GM12878 (cell line): Measurements from ENCODE around the gene CABLES1. TPM values are rescaled to one million over a fixed set of nuclear protein-coding genes. Genes with fewer than 3 reads are reported as not detected.
"Not testable (repeated sequence)": the region's sequence is repeated elsewhere in the genome, so short reads cannot be mapped to it uniquely, and the experiment has no call there.

Experiments used
- ATAC-seq: fragments of 200-7000 bp; cut with Tn5 transposase; 3 replicates; pipeline ENCODE4 v1.9.1; 2020; ENCODE audit warnings: mild to moderate bottlenecking, moderate library complexity
- BruUV-seq: library from RNA; stranded (reverse); fragments of 400-500 nt; replicated peaks from 2 replicates; lab custom pipeline; 2021; lab: Mats Ljungman, UMichigan
- CTCF ChIA-PET: fragments of 300-600 bp; sonication (Branson Sonifier 250); formaldehyde crosslinking; extraction: SDS; loops from one replicate; lab custom pipeline; 2021; ENCODE audit warnings: inconsistent platforms; lab: Yijun Ruan, JAX
- POLR2A ChIA-PET: fragments of 350-600 bp; formaldehyde crosslinking; extraction: SDS; loops from one replicate; lab custom pipeline; 2021; ENCODE audit warnings: inconsistent platforms; lab: Charles Lee
- RAD21 ChIA-PET: fragments of 300-600 bp; sonication (Branson Sonifier 250); formaldehyde crosslinking; loops from one replicate; lab custom pipeline; 2023; ENCODE audit warnings: antibody characterized with exemption; ENCODE audit not compliant: unreplicated experiment; lab: Charles Lee
- SMC1A ChIA-PET: fragments of 300-600 bp; sonication (Branson Sonifier 250); formaldehyde crosslinking; loops from one replicate; lab custom pipeline; 2023; ENCODE audit not compliant: unreplicated experiment, uncharacterized antibody; lab: Charles Lee
- DNase-seq: peaks from one replicate; pipeline ENCODE4 v3.0.0-alpha.2; 2011; ENCODE audit warnings: low read depth, low spot score
- FAIRE-seq: peaks from 3 replicates; lab custom pipeline; 2011; peaks lifted over from hg19 to GRCh38; lab: Jason Lieb, UNC
- H2AFZ ChIP-seq: 2 replicates; pipeline ENCODE4 v1.6.0; 2011; ENCODE audit warnings: low read depth, low read length, control low read depth; ENCODE audit not compliant: control insufficient read depth
- H3K27ac ChIP-seq: 2 replicates; pipeline ENCODE4 v1.5.1; 2011; ENCODE audit warnings: control low read depth; ENCODE audit not compliant: control insufficient read depth, insufficient read depth
- H3K27me3 ChIP-seq, 2 experiments: replicated peaks in 1 of 2; 2 replicates each; pipeline versions ENCODE4 v1.6.0 to v1.6.1; 2011; ENCODE audit warnings: low read length in 1 of 2; ENCODE audit not compliant: control insufficient read depth in 2 of 2, insufficient read depth in 2 of 2
- H3K36me3 ChIP-seq, 2 experiments: 2 replicates each; pipeline ENCODE4 v1.5.1; 2011; ENCODE audit warnings: low read length in 1 of 2; ENCODE audit not compliant: control insufficient read depth in 2 of 2, insufficient read depth in 2 of 2
- H3K4me1 ChIP-seq: 2 replicates; pipeline ENCODE4 v1.6.1; 2011; ENCODE audit warnings: mild to moderate bottlenecking, low read length, moderate library complexity, mixed read lengths; ENCODE audit not compliant: control insufficient read depth, insufficient read depth
- H3K4me2 ChIP-seq: 2 replicates; pipeline ENCODE4 v1.6.0; 2011; ENCODE audit warnings: control low read depth; ENCODE audit not compliant: control insufficient read depth, insufficient read depth
- H3K4me3 ChIP-seq: fragments of 200-600 bp; sonication (generic); 2 replicates; pipeline ENCODE4 v1.5.1; 2016
- H3K79me2 ChIP-seq: 2 replicates; pipeline ENCODE4 v1.6.0; 2011; ENCODE audit warnings: low read length; ENCODE audit not compliant: control insufficient read depth, insufficient read depth
- H3K9ac ChIP-seq: 2 replicates; pipeline ENCODE4 v1.8.0; 2011; ENCODE audit warnings: low read length, control low read depth, mixed read lengths; ENCODE audit not compliant: control insufficient read depth, insufficient read depth
- H3K9me3 ChIP-seq: replicated peaks from 3 replicates; pipeline ENCODE4 v1.5.1; 2011; ENCODE audit warnings: mild to moderate bottlenecking, low read length; ENCODE audit not compliant: control insufficient read depth, insufficient read depth
- H4K20me1 ChIP-seq: 2 replicates; pipeline ENCODE4 v1.6.0; 2011; ENCODE audit not compliant: control insufficient read depth, insufficient read depth
- CBFB ChIP-seq: IDR thresholded peaks from 2 replicates; pipeline ENCODE4 v1.6.1; 2016; ENCODE audit warnings: antibody characterized with exemption, low read depth
- CBX5 ChIP-seq: sonication (generic); IDR thresholded peaks from 2 replicates; pipeline ENCODE4 v1.6.1; 2016; ENCODE audit warnings: low read depth, moderate library complexity, mild to moderate bottlenecking, inconsistent platforms
- CEBPB ChIP-seq, 2 experiments: fragments of 150-350 bp in 1 of 2; IDR thresholded peaks; 2 replicates each; pipeline ENCODE4 v1.6.1; 2012 to 2014; ENCODE audit warnings: low read depth in 2 of 2, low read length in 2 of 2, borderline replicate concordance in 1 of 2, inconsistent platforms in 1 of 2
- CHD1 ChIP-seq: IDR thresholded peaks from 2 replicates; pipeline ENCODE4 v1.6.1; 2012; ENCODE audit warnings: low read depth, low read length, improper control_type of control experiment
- DPF2 ChIP-seq: fragments of 450-650 bp; IDR thresholded peaks from 2 replicates; pipeline ENCODE4 v1.6.1; 2017; ENCODE audit warnings: mild to moderate bottlenecking
- GABPA ChIP-seq: IDR thresholded peaks from 2 replicates; pipeline ENCODE4 v1.6.1; 2014; ENCODE audit warnings: antibody characterized with exemption, low read depth, mild to moderate bottlenecking, inconsistent platforms
- IKZF2 ChIP-seq, 2 experiments: fragments of 450-650 bp; IDR thresholded peaks; 2 replicates each; pipeline ENCODE4 v1.6.1; 2017; ENCODE audit warnings: mild to moderate bottlenecking in 2 of 2, moderate library complexity in 2 of 2
- MYB ChIP-seq: fragments of 150-350 bp; IDR thresholded peaks from 2 replicates; pipeline ENCODE4 v1.6.1; 2014; ENCODE audit warnings: mild to moderate bottlenecking, low read depth, low read length, borderline replicate concordance
- RBBP5 ChIP-seq: fragments of 200-600 bp; sonication (generic); conservative IDR thresholded peaks from 2 replicates; pipeline ENCODE4 v1.6.1; 2016
- SREBF2 ChIP-seq: IDR thresholded peaks from 2 replicates; pipeline ENCODE4 v1.6.1; 2012; ENCODE audit warnings: mild to moderate bottlenecking, low read length
- TCF12 ChIP-seq: IDR thresholded peaks from 2 replicates; pipeline ENCODE4 v1.6.1; 2011; ENCODE audit warnings: low read depth, mild to moderate bottlenecking, low read length
- WGBS: methylation state at CpG from one replicate; pipeline ENCODE4 v1.1.6; 2016; ENCODE audit warnings: low lambda C conversion rate; ENCODE audit not compliant: insufficient replicate concordance, insufficient coverage; ENCODE audit errors: missing lambda C conversion rate; 5-methylcytosine and 5-hydroxymethylcytosine counted together
- in situ Hi-C: fragments of 300-500 bp; cut with MboI; formaldehyde crosslinking; loops from 9 replicates; pipeline ENCODE4 v1.14.3; 2018; ENCODE audit warnings: mixed read lengths
- intact Hi-C: fragments of 100-400 bp; cut with micrococcal nuclease; formaldehyde crosslinking; loops from one replicate; pipeline ENCODE4 v1.14.2; 2022; ENCODE audit not compliant: unreplicated experiment
- polyA plus RNA-seq, 11 experiments: library from polyadenylated mRNA; depleted of rRNA in 4 of 11; unstranded in 6 of 11; stranded (reverse) in 5 of 11; fragments of >200 nt; fragmentation: Nextera tagmentation in 4 of 11; fragmentation: Illumina TruSeq in 1 of 11; extraction: Ambion mirVana in 4 of 11; extraction: Trizol in 1 of 11; gene quantifications; 1 replicate in 1 of 11; 2 replicates in 10 of 11; pipeline versions ENCODE4 v1.2.1 to v1.2.3, GENCODE V29; 2011 to 2016; ENCODE audit warnings: inconsistent platforms in 2 of 11, missing spikeins in 2 of 11, low read depth in 1 of 11
- total RNA-seq, 4 experiments: library from RNA; depleted of rRNA in 3 of 4; stranded (reverse); fragments of >200 nt in 3 of 4; fragmentation: Illumina TruSeq in 1 of 4; extraction: Trizol in 1 of 4; gene quantifications; 2 replicates each; pipeline versions ENCODE4 v1.2.1 to v1.2.3, GENCODE V29; 2013 to 2021

CABLES1 gene
- total and polyA plus RNA-seq, 10 of the 15 experiments (the other 5 are each of a cell fraction or from before 2014, with no cell fraction given) = 2.9 to 27.2 (median 8.2) TPM

GRCh38 chr18:23094411-23095190 is 40.7 kb upstream of the CABLES1 start:
- POLR2A ChIA-PET = no interaction called here
- H2AFZ ChIP-seq = no peak overlapping the region
- no peak overlapping the region for H3K4me3 ChIP-seq
- in situ Hi-C loops = no loop called here
- TF ChIP-seq TCF12 (no peak), DPF2 (no peak)
- ATAC-seq (no peak), FAIRE-seq (no peak), DNase-seq (no peak)
- no peak overlapping the region for H3K27ac ChIP-seq
- SMC1A ChIA-PET = no interaction called here
- no TSS peak for BruUV-seq
- no peaks in the 10 kb centered on the region for H3K79me2 ChIP-seq
- H3K27me3 ChIP-seq = no peaks in the 10 kb centered on the region
- no peaks in the 10 kb centered on the region for H4K20me1 ChIP-seq
- CTCF ChIA-PET = no interaction called here
- peaks cover 5% of the 10 kb centered on the region for H3K4me1 ChIP-seq
- H3K9ac ChIP-seq = no peak overlapping the region
- H3K4me2 ChIP-seq = no peak overlapping the region
- H3K36me3 ChIP-seq = no peaks in the 10 kb centered on the region
- 64% methylated on average over 18 of the region's 18 CpGs for WGBS
- no peaks in the 10 kb centered on the region for H3K9me3 ChIP-seq
- RAD21 ChIA-PET = interaction anchor here (0.8 kb wide), 1 partner anchor 37 kb away, joined by 3 read pairs; no protein-coding TSS in a partner anchor
- intact Hi-C loops = loop anchor here (10.0 kb wide), 1 partner anchor 300 kb away; no protein-coding TSS in a partner anchor

GRCh38 chr18:23095463-23095862 is 39.8 kb upstream of the CABLES1 start:
- DNase-seq (no peak), FAIRE-seq (no peak), ATAC-seq (no peak)
- Histone ChIP-seq H3K79me2 (no peaks in the 10 kb centered on the region), H3K27ac (no peak overlapping the region), H4K20me1 (no peaks in the 10 kb centered on the region), H2AFZ (no peak overlapping the region), H3K27me3 (no peaks in the 10 kb centered on the region), H3K4me3 (no peak overlapping the region), H3K9ac (no peak overlapping the region), H3K36me3 (no peaks in the 10 kb centered on the region), H3K4me2 (no peak overlapping the region), H3K4me1 (peaks cover 5% of the 10 kb centered on the region), H3K9me3 (no peaks in the 10 kb centered on the region)
- in situ Hi-C loops = no loop called here
- WGBS = 72% methylated on average over 6 of the region's 6 CpGs
- ChIA-PET RAD21 (interaction anchor here (0.8 kb wide), 1 partner anchor 36 kb away, joined by 3 read pairs; no protein-coding TSS in a partner anchor), POLR2A (no interaction called here), CTCF (interaction anchor here (0.7 kb wide), 1 partner anchor 142 kb away, joined by 3 read pairs; no protein-coding TSS in a partner anchor), SMC1A (no interaction called here)
- intact Hi-C loops = loop anchor here (10.0 kb wide), 1 partner anchor 301 kb away; no protein-coding TSS in a partner anchor
- BruUV-seq = no TSS peak
- TF ChIP-seq SREBF2 (no peak), RBBP5 (no peak), MYB (no peak), GABPA (no peak), CBX5 (no peak), CBFB (no peak), IKZF2 (IDR thresholded peaks at IDR 0.05) (no peak), CEBPB (IDR thresholded peaks at IDR 0.05; ENCODE audit: borderline replicate concordance in 1 of 2, low read depth in 2 of 2, low read length in 2 of 2) (no peak), CHD1 (no peak)

- H3K27me3 ChIP-seq, H3K27ac ChIP-seq, H3K4me2 ChIP-seq, H3K4me1 ChIP-seq, H3K79me2 ChIP-seq, H3K4me3 ChIP-seq, H3K9me3 ChIP-seq, H3K9ac ChIP-seq, FAIRE-seq, DNase-seq, RAD21 ChIA-PET, in situ Hi-C loops, BruUV-seq, H4K20me1 ChIP-seq, ATAC-seq, H3K36me3 ChIP-seq, H2AFZ ChIP-seq, POLR2A ChIA-PET: not testable (repeated sequence)
- 32% methylated on average over 8 of the region's 8 CpGs for WGBS
- ChIA-PET CTCF (interaction anchor here (1.2 kb wide), 1 partner anchor 282 kb away, joined by 6 read pairs; no protein-coding TSS in a partner anchor), SMC1A (interaction anchor here (0.7 kb wide), 1 partner anchor 84 kb away, joined by 3 read pairs; no protein-coding TSS in a partner anchor)
- intact Hi-C loops = loop anchor here (10.0 kb wide), 1 partner anchor 302 kb away; no protein-coding TSS in a partner anchor
Measured at GRCh38 chr18:23097016-23097415, 38.3 kb upstream of the CABLES1 start.
